Measurements from ENCODE around the gene PNKP. TPM values are rescaled to one million over a fixed set of nuclear protein-coding genes. Genes with fewer than 3 reads are reported as not detected.

Gene PNKP
- 130 and 147 TPM in 2 replicates for total RNA-seq (2022)
- percentile 75 among the genes with signal in this experiment for Bru-seq, nascent RNA
- percentile 75 among the genes with signal in this experiment for BruChase-seq, experiment 1, labeled RNA remaining after a 2-hour chase
- BruChase-seq, experiment 2, labeled RNA remaining after a 6-hour chase: percentile 84 among the genes with signal in this experiment
- long read RNA-seq, transcript PNKP-201 (17 exons, 2,041 nt): major isoform, 26 of 69 reads
- long read RNA-seq, transcript PNKP-207 (16 exons, 1,665 nt): minor isoform, 22 of 69 reads
- long read RNA-seq, partial matches to known transcripts: 6 of 69 reads
- long read RNA-seq, other reads (novel, unspliced or antisense): 13 of 69 reads

DNA sequence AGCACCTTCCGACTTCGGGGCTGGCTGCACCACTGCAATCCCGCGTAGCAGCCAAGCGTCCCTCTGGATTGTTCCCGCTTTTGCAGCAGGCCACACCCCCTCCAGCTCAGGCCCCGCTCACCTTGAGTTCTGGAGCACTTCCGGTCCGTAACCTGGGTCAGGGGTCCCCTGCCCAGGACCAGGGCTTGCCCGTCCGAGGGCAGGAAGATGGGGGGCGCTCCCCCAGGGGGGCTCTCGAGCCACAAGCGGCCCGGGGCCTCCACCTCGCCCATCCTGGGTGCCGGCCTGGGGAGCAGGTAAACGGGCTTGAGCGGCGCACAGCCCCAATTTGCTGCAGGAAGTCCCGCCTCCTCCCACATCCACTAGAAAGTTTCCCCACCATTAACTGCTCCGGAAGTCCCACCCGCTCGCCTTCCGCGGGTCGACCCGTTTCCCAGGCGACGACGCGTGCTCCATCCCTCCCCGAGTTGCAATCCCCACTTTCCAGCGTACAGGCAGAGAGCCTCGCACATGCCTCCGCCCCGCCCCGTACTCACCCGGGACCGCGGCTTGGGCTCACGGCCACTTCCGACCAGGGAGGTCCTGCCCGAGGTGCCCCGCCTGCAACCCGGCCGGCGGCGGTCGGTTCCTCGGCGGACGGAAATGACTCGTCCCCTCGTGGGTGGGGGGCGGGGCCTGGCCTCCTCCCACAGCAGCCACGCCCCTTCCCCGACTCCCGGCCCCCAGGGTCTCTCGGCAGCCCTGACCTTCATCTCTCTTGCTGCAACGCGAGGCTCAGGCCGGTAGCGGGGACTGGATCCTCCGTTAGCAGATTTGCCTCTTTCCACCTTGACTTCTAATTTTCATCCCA, at the start of gene PNKP:
Gene PNKP, minus strand, starts transcription at position 644 of the 850 bp plus-strand sequence. Its CDS starts 372 bp downstream, at position 272.
- Mint-ChIP-seq H3K4me1 (ENCODE audit: low read depth, unreplicated experiment) (peaks cover 21% of the 10 kb centered on the region), H3K27ac (ENCODE audit: unreplicated experiment) (peak within 1 kb of the TSS; percentile 98), H3K27me3 (ENCODE audit: insufficient read depth, unreplicated experiment) (no peaks in the 10 kb centered on the region), H3K4me3 (ENCODE audit: unreplicated experiment) (no peak within 1 kb of the TSS), H3K36me3 (ENCODE audit: insufficient read depth, unreplicated experiment) (peaks cover 56% of the 10 kb centered on the region), H3K9me3 (ENCODE audit: unreplicated experiment) (no peaks in the 10 kb centered on the region)
- Histone ChIP-seq H3K27me3 (replicated peaks; ENCODE audit: control insufficient read depth, insufficient read depth, low read length) (no peaks in the 10 kb centered on the region), H3K36me3 (ENCODE audit: control insufficient read depth, insufficient read depth, low read length) (peaks cover 13% of the 10 kb centered on the region), H3K4me1 (peaks cover 22% of the 10 kb centered on the region), H3K4me3 (ENCODE audit: low read depth, low read length) (peak within 1 kb of the TSS; percentile 67), H3K9me3 (no peaks in the 10 kb centered on the region)
- CTCF ChIA-PET: interaction anchor here (1.0 kb wide), 1 partner anchor 10 kb away, joined by 3 read pairs; the partner anchor contains the start of genes AKT1S1 and TBC1D17
- DNase-seq: peak; percentile 91
- POLR2A ChIA-PET: interaction anchor here (0.6 to 2.0 kb wide), 3 partner anchors 10 to 227 kb away, joined by 4 to 12 read pairs (median 4); partner anchors contain the start of genes AKT1S1, RRAS and TBC1D17
- TF ChIP-seq, protein P1, sequence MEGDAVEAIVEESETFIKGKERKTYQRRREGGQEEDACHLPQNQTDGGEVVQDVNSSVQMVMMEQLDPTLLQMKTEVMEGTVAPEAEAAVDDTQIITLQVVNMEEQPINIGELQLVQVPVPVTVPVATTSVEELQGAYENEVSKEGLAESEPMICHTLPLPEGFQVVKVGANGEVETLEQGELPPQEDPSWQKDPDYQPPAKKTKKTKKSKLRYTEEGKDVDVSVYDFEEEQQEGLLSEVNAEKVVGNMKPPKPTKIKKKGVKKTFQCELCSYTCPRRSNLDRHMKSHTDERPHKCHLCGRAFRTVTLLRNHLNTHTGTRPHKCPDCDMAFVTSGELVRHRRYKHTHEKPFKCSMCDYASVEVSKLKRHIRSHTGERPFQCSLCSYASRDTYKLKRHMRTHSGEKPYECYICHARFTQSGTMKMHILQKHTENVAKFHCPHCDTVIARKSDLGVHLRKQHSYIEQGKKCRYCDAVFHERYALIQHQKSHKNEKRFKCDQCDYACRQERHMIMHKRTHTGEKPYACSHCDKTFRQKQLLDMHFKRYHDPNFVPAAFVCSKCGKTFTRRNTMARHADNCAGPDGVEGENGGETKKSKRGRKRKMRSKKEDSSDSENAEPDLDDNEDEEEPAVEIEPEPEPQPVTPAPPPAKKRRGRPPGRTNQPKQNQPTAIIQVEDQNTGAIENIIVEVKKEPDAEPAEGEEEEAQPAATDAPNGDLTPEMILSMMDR (IDR thresholded peaks at IDR 0.05; ENCODE audit: insufficient read depth in 1 of 2, low read depth in 1 of 2, low read length in 1 of 2, severe bottlenecking in 1 of 2, unreplicated experiment in 1 of 2): no peak
- BruUV-seq (replicated peaks): no TSS peak
- intact Hi-C loops (cut with micrococcal nuclease; ENCODE audit: unreplicated experiment): loop anchor here (5.0 kb wide), 1 partner anchor 190 kb away; the partner anchor contains the start of gene PRMT1

DNA sequence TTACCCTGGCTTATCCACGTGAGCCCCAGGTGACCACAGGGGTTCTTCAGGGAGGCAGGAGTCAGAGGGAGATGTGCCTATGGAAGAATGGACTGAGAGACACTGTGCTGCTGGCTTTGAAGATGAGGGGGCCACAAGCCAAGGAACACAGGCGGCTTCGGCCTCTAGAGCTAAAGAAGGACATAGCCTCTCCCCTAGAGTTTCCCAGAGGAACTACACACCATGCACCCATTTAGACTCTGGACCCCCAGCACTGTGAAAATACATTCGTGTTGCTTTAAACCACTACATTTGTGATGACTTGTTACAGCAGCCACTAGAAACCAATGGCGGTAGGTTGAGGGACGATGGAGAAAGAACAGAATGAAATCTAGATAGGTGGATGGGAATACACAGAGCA, 47.9 kb upstream of the PNKP start:
- DNase-seq: no peak
- H3K4me1 Mint-ChIP-seq (ENCODE audit: low read depth, unreplicated experiment): peaks cover 36% of the 10 kb centered on the region
- no peaks in the 10 kb centered on the region for H3K27me3 Mint-ChIP-seq (ENCODE audit: insufficient read depth, unreplicated experiment)
- no peaks in the 10 kb centered on the region for H3K9me3 Mint-ChIP-seq (ENCODE audit: unreplicated experiment)
- no TSS peak for BruUV-seq (replicated peaks)
- POLR2A ChIA-PET: no interaction called here
- Histone ChIP-seq H3K4me1 (peaks cover 30% of the 10 kb centered on the region), H3K36me3 (ENCODE audit: control insufficient read depth, insufficient read depth, low read length) (peaks cover 14% of the 10 kb centered on the region), H3K9me3 (0 out of 2 replicates have a peak, but pooled peaks cover 3% of the 10 kb centered on the region), H3K27me3 (replicated peaks; ENCODE audit: control insufficient read depth, insufficient read depth, low read length) (no peaks in the 10 kb centered on the region), H3K4me3 (ENCODE audit: low read depth, low read length) (no peak overlapping the region)
- H3K4me3 Mint-ChIP-seq (ENCODE audit: unreplicated experiment): no peak overlapping the region
- CTCF ChIA-PET: no interaction called here
- no peak overlapping the region for H3K27ac Mint-ChIP-seq (ENCODE audit: unreplicated experiment)
- intact Hi-C loops (cut with micrococcal nuclease; ENCODE audit: unreplicated experiment): no loop called here
- TF ChIP-seq, protein P1 (IDR thresholded peaks at IDR 0.05; ENCODE audit: insufficient read depth in 1 of 2, low read depth in 1 of 2, low read length in 1 of 2, severe bottlenecking in 1 of 2, unreplicated experiment in 1 of 2): no peak
- peaks cover 97% of the 10 kb centered on the region for H3K36me3 Mint-ChIP-seq (ENCODE audit: insufficient read depth, unreplicated experiment)

DNA sequence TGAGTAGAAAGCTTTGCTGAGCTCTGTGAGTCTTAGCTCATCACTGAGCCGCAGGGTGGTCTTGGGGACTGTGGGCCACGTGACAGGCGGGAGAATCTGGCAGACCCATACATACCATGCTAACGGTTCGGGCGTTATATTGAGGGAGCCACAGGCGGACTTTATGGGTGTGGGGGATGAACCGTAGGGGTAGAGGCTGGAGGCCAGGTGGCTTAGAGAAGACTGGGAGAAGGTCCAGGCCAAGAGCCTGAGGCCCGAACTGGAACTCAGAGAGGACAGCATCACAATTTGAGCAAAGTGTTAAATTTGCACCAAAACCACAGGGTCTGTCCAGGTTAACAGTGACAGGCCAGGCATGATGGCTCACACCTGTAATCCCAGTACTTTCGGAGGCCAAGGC, 46.3 kb upstream of the PNKP start:
- H3K36me3 ChIP-seq (ENCODE audit: control insufficient read depth, insufficient read depth, low read length): peaks cover 20% of the 10 kb centered on the region
- TF ChIP-seq, protein P1 (IDR thresholded peaks at IDR 0.05; ENCODE audit: insufficient read depth in 1 of 2, low read depth in 1 of 2, low read length in 1 of 2, severe bottlenecking in 1 of 2, unreplicated experiment in 1 of 2): no peak
- H3K4me1 Mint-ChIP-seq (ENCODE audit: low read depth, unreplicated experiment): peaks cover 36% of the 10 kb centered on the region
- H3K4me3 Mint-ChIP-seq (ENCODE audit: unreplicated experiment): no peak overlapping the region
- H3K9me3 Mint-ChIP-seq (ENCODE audit: unreplicated experiment): no peaks in the 10 kb centered on the region
- BruUV-seq (replicated peaks): no TSS peak
- 0 out of 2 replicates have a peak, but pooled peaks cover 3% of the 10 kb centered on the region for H3K9me3 ChIP-seq
- no peaks in the 10 kb centered on the region for H3K27me3 ChIP-seq (replicated peaks; ENCODE audit: control insufficient read depth, insufficient read depth, low read length)
- POLR2A ChIA-PET: interaction anchor here (1.1 kb wide), 1 partner anchor 15 kb away, joined by 3 read pairs; no protein-coding TSS in a partner anchor
- CTCF ChIA-PET: interaction anchor here (1.0 to 1.9 kb wide), 3 partner anchors 15 to 44 kb away, joined by 3 to 5 read pairs (median 4); partner anchors contain the start of genes ATF5 and NUP62
- no peaks in the 10 kb centered on the region for H3K27me3 Mint-ChIP-seq (ENCODE audit: insufficient read depth, unreplicated experiment)
- no peak for DNase-seq
- intact Hi-C loops (cut with micrococcal nuclease; ENCODE audit: unreplicated experiment): no loop called here
- H3K27ac Mint-ChIP-seq (ENCODE audit: unreplicated experiment): peak overlapping the region; percentile 81
- H3K36me3 Mint-ChIP-seq (ENCODE audit: insufficient read depth, unreplicated experiment): peaks cover 99% of the 10 kb centered on the region
- peaks cover 30% of the 10 kb centered on the region for H3K4me1 ChIP-seq
- H3K4me3 ChIP-seq (ENCODE audit: low read depth, low read length): no peak overlapping the region

Measured in Caco-2 (cell line).